Globus pallidus (tissue), 1 donor: ENCODE measurements around the gene PCGF3.
"Not testable (repeated sequence)": the region's sequence is repeated elsewhere in the genome, so short reads cannot be mapped to it uniquely, and the experiment has no call there.

ENCODE experiments used
- DNase-seq: peaks from one replicate; pipeline ENCODE4 v3.0.0-alpha.2; 2015; ENCODE audit warnings: low spot score

PCGF3 gene

DNA sequence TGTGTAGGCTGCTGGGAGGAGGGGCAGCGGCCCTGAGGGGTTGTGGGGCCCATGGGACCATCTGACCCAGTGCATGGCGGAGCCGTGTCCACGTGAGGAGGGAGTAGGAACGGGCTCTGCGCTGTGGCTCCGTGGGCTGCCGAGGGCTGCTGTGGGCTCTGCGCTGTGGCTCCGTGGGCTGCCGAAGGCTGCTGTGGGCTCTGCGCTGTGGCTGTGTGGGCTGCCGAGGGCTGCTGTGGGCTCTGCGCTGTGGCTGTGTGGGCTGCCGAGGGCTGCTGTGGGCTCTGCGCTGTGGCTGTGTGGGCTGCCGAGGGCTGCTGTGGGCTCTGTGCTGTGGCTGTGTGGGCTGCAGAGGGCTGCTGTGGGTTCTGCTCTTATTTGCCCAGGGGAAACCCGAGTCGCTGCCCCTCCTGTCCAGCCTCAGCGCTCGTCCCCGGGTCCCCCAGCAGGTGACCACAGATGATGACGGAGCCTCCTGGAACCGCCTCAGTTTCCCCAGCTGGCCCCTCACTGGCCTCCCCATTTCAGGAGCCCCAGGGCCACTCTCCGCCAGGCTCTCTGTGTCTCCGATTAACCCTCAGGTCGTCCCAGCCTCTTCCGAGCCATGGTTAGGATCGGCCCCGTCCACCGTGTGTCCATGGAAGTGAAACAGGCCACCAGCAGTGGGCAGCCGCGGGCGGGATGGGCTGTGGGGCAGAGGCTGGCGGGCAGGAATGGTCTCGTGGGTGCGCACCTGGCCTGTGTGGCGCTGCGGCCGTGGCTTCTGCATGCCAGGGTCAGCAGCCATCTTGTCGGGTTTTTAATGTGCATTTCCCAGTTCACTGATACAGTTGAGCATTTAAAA lies 20.0 kb downstream of the PCGF3 start:
- DNase-seq, result no peak

DNA sequence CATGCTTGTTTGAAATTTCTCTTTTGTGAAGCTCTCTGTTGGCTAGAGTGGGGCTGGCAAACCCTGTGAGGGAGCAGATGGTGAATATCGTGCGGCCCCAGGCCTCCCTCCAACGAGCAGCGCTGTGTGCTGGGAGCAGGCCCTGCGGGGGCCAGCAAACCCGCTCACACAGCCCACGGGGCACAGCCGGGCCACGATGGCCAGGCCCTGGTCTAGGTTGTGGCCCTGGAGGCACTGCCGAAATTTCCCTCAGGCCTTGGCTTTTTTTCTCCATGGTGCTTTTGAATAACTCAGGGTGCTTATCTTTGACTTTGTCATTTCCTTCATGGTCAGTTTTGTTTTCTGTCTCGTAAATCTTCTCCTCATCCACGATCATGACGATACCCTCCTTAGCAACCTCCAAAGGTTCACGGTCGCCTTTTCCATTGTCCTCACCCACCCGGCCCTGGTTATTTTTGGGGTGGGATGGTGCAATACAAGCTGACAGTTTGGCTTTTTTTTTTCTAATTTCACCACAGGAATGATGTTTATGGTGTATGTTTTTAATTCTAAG lies 20.7 kb downstream of the PCGF3 start:
- DNase-seq, result no peak

DNA sequence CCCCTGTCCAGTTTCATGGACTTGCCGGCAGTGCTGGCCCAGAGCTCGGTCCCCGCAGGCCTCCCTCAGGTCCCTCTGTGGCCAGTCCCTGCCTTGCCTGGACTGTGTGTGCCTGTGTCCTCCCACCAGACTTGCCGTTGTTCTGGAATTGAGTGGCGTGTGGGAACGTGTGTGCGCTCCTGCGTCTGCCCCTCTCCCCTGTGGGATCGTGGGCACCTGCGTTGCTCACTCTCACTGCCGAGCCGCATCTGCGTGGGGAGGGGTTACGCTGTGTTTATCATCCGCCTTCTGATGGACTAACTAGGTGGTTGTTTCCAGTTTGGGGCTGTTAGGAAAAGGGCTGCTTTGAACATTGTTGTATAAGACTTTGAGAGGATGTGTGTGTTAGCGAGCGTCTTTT lies 21.2 kb downstream of the PCGF3 start:
- DNase-seq, result no peak

DNA sequence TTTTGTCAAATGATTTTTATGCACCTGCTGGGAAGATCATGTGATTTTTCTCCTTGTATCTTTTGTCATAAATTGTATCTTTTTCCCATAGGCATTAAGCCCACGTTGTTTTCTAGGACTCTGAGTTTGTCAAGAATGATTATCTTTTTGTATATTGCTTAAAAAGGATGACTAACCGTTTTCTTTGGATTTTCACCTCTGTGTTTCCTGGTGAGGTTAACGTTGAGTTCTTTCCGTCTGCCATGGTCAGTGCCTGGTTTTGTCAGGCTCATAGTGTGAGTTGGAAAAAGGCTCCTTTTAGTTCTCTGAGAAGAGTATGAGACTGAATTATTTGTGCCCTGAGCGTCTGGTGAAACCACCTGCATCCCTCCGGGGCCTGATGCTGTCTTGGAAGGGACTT lies 21.9 kb downstream of the PCGF3 start:
- DNase-seq, result no peak

DNA sequence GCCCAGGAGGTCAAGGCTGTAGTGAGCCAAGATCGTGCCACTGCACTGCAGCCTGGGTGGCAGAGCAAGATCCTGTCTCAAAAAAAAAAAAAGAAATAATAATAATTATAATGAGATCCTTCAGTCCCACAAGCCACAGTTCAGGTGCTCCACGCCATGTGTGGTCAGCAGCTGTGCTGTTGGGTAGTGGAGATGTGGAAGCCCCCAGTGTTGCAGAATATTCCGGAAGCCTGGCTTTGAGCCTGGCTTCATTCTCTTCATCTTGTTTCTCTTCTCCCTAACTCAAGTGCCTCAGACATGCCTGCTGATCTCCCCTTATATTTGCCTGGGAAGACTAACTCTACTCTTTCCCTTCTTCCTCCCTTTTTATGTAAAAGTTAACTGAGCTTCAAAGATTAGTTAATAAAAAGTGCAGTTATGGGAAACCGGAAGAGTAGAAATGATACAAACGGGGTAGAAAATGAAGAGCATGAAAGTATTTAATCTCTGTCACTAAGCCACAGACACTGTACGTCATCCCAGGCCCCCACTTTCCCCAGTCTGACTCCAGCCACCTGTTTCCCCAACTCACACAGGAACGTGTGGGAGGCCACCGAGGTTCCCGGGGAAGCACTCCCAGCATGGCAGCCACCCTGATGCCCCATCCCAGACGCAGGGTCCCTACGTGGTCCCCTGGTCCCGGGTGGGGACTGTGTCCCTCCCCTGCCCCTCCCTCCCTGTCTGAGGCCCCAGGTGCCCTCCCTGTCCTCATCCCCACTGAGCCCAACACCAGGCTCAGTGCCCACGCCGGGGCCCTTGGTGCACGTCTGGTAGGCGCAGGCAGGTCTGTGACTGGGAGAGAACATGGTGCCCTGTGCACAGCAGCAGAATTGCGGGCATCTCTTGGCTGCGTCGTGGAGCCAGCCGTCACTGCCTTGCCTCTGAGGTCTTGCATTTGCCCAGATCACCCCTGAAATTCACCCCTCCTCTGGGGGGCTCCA lies 24.0 kb downstream of the PCGF3 start:
- DNase-seq, result no peak

DNA sequence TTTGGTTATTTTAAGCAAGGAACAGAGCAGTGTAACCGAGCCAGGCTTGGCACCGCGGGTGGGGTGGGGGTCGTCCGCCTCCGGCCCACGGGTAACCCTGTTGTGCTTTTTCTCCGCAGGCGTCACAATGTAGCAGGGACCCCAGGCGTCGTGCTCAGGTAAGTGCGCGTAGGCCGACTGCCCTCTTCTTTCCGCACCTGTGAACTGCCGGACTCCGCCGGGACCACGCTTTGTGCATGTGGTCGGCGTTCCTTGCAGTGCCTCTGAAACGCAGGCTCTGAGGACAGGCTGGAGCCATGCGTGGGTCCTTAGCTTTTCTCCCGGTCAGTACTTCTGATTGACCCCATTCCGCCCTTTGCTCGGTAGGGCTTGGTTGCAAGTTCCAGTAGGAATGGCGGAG lies 24.9 kb downstream of the PCGF3 start:
- no peak for DNase-seq

DNA sequence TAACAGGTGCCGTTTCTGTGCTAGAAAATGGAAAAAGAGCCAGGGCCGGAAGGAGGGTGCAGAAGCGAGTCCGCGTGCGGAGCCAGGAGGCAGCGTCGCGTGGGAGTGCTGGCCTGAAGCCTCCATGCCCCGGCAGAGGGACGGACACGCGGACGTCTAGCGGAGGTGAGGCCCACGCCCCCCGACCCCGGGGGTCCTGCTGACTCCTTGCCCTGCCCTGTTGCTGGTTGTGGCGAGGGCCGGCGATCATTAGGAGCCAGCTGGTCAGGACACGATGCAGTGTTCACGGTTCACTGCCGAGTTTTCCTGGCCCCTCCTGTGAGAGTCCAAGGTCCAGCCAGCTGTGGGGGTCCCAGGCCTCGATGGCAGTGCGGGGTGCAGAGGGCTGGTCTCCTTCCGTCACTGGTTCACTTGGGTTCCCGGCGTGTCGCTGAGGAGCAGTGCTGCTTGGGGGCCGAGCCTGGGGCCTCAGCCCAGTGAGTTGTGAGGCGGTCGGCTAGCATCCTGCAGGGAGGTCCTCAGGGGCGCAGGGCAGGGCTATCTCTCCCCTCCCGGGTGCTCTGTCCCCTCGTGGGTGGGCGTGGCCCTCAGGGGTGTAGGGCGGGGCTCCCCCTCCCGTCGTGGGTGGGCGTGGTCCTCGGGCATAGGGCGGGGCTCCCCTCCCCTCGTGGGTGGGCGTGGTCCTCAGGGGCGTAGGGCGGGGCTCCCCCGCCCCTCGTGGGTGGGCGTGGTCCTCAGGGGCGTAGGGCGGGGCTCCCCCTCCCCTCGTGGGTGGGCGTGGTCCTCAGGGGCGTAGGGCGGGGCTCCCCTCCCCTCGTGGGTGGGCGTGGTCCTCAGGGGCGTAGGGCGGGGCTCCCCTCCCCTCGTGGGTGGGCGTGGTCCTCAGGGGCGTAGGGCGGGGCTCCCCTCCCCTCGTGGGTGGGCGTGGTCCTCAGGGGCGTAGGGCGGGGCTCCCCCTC lies 25.6 kb downstream of the PCGF3 start:
- DNase-seq, result not testable (repeated sequence)

DNA sequence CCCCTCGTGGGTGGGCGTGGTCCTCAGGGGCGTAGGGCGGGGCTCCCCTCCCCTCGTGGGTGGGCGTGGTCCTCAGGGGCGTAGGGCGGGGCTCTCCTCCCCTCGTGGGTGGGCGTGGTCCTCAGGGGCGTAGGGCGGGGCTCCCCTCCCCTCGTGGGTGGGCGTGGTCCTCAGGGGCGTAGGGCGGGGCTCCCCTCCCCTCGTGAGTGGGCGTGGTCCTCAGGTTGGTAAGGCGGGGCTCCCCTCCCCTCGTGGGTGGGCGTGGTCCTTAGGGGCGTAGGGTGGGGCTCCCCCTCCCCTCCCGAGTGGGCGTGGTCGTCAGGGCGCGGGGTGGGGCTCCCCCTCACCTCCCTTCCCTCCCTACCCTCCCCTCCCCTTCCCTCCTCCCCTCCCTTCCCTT lies 26.3 kb downstream of the PCGF3 start:
- not testable (repeated sequence) for DNase-seq

DNA sequence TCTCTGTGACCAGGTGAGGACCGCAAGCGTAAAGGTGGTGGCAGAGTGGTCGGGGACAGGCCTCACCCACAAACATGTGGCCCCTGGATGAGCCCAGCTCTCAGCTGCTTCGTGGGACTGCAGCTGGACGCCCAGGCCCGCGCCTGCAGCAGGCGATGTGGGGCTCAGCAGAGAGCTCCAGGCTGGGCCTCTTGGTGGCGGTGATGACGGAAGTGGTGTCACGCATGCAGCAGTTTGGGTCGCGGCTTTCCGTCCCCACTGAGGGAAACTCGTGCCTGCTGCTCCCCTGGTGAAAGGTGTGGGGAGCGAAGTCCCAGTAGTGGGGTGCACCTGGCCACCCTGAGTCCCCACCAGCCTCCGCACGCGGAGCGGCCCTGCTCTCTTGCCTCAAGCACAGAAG lies 26.9 kb downstream of the PCGF3 start:
- no peak for DNase-seq

DNA sequence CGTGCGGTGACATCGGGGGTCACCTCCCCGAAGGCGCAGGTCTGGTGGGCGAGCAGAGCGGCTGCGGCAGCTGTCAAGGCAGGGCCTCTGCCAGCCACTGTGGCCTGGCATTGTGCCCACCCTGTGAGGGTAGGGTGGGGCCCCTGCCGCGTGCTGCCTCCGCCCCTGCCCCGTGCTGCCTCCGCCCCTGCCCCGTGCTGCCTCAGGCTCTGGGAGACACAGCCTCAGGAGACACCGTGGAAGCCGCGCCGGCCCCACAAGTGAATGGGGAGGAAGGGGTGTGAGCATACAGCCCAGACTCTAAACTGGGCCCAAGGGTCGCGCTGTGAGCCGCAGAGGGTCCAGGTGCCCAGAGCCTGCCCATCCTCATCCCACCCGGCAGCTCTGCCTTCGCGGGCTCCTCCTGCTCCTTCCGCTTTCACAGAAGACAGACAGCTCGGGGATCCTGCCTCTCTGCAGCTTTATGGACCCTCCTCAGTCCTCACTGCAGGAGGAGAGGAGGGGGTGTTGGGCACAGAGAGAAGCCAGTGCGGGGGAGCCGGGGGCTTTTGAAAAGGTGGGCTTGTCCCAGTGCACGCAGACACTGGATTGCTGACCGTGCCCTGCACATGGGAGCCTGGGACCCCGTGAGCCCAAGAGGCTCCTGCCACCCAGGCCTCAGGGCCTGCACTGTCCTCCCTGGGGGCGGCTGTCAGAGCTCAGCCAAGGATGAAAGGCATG lies 27.4 kb downstream of the PCGF3 start:
- DNase-seq, result no peak

DNA sequence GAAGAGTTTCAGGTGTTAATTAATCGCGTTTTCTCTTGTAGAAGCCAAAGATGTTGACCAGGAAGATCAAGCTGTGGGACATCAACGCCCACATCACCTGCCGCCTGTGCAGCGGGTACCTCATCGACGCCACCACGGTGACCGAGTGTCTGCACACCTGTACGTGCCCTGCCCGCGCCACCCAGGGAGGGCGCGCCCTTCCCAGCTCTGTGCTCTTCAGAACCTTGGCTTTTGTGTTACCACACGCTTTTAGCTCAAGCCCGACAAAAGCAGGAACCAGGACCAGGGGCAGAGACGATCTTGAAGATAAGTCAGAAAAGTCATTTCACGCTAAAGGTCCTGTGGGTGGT lies 28.0 kb downstream of the PCGF3 start:
- DNase-seq, result no peak

DNA sequence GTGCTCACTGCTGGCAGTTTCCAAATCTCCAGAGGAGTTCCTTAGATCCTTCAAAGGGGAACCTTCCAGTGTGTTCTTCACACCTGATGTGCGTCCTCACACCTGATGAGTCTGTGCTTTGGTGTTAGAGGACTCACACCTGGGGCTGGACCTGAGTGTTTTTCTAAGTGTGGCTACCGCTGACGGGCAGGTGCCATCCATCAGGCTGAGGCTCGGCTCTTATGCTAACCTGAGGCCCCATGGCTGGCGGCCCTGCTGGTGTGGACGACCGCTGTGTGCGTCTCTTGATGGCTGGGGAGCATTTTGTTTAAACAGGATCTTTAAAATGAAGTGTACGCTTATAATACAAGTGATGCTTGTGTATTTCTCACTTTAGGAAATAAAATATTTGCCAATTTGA lies 28.4 kb downstream of the PCGF3 start:
- no peak for DNase-seq

DNA sequence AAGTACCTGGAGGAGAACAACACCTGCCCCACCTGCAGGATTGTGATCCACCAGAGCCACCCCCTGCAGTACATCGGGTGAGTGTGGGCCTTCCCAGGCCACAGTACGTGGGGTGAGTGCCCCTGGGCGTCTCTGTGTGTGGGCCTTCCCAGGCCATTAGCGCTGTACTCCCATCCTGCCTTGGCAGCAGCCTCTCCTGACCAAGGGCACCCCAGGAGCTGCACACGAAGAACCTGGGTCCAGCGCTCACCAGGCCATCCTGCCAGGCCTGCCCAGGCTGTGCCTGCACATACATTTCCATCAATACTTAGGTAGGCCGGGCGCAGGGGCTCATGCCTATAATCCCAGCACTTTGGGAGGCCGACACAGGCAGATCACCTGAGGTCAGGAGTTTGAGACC lies 29.3 kb downstream of the PCGF3 start:
- DNase-seq, result no peak

DNA sequence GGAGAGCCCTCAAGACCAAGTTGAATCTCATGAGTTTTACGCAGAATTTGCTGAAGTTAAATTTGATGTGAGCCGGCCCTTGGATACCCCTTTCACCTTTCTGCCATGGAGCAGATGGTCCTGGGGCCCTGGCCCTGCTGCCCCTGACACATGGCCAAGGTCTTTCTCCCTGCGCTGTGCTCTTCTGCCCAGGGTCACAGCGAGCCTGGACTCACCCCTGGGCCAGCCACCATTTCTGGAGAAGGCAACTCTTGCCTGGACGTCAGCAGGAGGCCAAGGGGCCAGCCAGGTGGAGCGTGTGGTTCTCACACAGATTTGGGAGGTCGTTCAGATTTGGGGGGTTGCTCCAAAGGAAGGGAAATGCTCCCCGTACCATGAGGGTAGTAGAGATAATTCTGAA lies 30.0 kb downstream of the PCGF3 start:
- DNase-seq, result no peak

DNA sequence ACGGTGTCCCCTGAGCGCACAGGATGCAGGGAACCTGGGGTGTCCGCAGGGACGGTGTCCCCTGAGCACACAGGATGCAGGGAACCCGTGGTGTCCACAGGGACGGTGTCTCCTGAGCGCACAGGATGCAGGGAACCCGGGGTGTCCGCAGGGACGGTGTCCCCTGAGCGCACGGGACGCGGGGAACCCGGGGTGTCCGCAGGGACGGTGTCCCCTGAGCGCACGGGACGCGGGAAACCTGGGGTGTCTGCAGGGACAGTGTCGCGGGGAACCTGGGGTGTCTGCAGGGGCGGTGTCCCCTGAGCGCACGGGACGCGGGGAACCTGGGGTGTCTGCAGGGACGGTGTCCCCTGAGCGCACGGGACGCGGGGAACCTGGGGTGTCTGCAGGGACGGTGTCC lies 30.9 kb downstream of the PCGF3 start:
- not testable (repeated sequence) for DNase-seq

DNA sequence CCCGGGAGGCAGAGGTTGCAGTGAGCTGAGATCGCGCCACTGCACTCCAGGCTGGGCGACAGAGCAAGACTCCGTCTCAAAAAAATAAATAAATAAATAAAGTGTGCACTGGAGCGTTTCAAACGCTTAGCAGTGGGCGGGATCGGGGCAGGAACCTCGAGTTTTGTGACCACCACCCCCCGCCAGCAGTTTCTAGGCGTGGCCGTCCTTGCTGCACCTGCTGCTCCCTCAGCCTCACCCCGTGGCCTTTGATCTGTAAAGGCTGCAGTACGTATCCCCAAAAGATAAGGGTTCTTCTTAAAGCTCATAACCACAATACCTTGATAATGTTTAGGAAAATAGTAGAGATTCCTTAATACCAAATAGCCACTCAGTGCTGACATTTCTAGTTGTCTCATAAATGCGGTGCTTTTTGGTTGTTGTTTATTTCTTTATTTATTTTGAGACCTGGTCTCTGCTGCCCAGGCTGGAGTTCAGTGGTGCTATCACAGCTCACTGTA lies 33.2 kb downstream of the PCGF3 start:
- no peak for DNase-seq

DNA sequence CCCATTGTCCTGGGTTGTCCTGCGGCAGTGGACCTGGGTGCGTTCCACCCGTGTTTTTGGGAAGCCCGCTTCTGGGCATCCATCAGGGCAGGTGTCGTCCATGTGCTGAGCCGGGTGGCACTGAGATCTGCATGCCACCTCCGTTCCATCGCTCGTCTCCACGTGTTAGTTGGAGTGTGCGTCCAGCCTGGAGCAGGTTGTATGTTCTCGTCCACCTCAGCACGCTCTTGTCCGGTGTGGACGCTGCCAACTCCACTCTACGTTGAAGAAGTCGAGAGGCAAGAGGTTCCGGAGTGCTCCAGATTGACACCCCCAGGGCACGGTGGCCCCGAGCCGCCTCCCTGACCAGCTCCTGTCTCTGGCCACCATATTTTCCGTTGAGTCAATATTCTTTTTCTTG lies 33.9 kb downstream of the PCGF3 start:
- DNase-seq, result no peak

DNA sequence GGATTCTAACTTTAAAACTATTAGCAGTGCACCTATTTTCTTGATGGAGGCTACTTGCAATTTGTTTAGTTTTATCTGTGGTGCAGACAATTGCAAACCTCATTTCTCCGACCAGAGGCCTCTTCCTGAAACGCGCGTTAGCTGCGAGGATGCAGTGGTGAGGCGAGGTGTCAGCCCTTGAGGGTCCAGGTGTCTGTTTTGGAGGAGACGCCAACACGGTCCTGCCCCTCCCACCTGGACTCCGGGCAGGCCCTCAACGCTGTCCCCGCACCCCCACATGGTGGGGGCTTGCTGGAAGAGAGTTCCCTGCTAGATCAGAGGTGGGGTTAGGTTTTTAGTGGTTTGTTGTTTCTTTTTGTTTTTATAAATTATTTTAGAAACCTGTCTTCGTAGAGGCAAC lies 34.4 kb downstream of the PCGF3 start:
- DNase-seq, result no peak

DNA sequence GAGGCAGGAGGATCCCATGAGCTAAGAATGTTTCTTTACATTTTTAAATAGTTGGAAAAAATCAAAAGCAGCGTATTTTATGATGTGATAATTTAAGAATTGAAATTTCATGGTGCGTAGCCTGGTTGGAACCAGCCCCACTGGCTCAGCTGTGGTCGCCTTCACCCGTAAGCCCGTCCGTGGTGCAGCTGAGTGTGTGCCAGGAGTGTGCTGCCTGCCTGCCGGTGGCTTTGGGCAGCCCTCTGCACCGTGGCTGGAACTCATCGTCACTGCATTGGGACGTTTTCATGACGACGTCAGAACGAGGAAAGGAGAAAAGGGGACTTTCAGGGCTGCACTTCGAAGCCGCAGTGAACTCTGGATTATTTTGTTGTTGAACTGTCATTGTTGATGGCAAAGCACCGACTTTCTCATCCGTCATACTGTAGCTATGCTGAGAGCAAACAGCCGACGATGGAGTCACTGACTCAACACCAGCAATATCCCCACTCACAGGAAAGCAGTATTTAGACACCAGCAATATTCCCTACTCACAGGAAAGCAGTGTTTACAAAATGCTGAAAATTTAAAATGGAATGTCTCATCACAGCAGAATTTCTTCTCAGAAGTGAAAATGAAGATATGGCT lies 35.1 kb downstream of the PCGF3 start:
- DNase-seq, result no peak

DNA sequence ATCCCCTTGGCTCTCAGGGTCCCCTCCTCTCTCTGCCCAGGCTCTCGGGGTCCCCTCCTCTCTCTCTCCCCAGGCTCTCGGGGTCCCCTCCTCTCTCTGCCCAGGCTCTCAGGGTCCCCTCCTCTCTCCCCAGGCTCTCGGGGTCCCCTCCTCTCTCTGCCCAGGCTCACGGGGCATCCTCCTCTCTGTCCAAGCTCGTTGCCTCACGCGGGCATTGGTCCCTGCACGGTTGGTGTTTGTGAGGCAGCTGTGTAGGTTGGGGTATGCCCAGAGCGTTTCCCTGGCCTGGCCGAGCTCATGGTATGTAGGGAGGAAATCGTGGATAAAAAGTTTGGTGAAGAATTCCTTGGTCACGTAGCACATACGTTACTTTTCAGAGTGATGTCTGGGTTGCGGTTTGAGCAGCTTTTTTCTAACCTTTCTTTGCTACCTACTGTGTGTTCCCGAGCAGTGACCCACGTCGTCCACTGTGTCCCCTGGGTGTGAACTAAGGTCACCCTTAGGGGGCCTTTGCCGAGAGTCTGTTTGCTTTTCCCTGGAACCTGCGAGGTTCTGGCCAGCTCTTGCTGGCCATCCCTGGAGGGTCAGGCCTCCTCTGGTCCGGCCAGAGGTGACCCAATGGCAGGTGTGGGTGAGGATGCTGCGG lies 36.6 kb downstream of the PCGF3 start:
- no peak for DNase-seq
